ENCODE data around the gene TNIK.

DNA sequence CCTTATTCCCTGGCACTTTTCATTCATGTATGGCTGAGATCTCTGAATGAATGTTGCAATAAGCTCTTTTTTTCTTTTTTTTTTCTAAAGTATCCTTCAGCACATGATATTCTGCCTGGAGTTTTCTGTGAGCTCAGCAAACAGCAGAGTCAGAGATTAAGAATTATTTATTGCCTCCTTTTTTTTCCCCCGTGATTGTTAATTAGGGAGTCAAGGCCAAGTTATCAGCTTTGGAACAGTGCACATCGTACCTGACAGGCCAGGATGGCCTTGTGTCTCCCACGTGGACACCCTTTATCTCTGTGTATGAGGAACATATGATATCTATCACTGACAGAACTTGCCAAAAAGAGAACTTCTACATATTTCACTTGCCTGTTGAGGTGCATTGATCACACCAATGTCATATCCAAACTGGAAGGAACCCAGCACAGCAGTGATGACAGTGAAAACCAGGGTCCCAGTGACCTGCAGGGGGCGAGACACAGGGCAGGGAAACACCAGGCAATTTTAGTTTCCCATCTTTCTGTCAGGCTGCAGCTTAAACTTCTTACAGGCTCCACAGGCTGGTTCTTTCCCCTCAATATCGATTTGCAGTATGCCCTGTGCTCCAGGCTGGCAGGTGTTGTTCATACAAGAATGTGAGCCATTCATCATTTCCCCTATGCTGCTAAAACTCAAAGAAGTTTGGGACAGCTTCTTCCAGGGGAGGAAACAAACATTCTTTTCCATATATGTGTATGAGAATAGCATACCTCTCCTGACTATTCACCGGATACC lies 441.9 kb downstream of the TNIK start:
- TF ChIP-seq, protein P1, sequence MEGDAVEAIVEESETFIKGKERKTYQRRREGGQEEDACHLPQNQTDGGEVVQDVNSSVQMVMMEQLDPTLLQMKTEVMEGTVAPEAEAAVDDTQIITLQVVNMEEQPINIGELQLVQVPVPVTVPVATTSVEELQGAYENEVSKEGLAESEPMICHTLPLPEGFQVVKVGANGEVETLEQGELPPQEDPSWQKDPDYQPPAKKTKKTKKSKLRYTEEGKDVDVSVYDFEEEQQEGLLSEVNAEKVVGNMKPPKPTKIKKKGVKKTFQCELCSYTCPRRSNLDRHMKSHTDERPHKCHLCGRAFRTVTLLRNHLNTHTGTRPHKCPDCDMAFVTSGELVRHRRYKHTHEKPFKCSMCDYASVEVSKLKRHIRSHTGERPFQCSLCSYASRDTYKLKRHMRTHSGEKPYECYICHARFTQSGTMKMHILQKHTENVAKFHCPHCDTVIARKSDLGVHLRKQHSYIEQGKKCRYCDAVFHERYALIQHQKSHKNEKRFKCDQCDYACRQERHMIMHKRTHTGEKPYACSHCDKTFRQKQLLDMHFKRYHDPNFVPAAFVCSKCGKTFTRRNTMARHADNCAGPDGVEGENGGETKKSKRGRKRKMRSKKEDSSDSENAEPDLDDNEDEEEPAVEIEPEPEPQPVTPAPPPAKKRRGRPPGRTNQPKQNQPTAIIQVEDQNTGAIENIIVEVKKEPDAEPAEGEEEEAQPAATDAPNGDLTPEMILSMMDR (conservative IDR thresholded peaks at IDR 0.05; ENCODE audit: low read depth, low read length) = peak; percentile 22; the same call in 1 of the 2 replicates
- no peak for TF ChIP-seq POLR2A (IDR thresholded peaks at IDR 0.05; ENCODE audit: low read depth, low read length)

Data from IMR-90 (cell line).